GM12878 (cell line): Measurements from ENCODE around the gene SLC25A47. TPM values are rescaled to one million over a fixed set of nuclear protein-coding genes. Genes with fewer than 3 reads are reported as not detected.

ENCODE experiments used
- ATAC-seq: fragments of 200-7000 bp; cut with Tn5 transposase; 3 replicates; pipeline ENCODE4 v1.9.1; 2020; ENCODE audit warnings: mild to moderate bottlenecking, moderate library complexity
- BruUV-seq: library from RNA; stranded (reverse); fragments of 400-500 nt; replicated peaks from 2 replicates; lab custom pipeline; 2021; lab: Mats Ljungman, UMichigan
- CTCF ChIA-PET: fragments of 300-600 bp; sonication (Branson Sonifier 250); formaldehyde crosslinking; extraction: SDS; loops from one replicate; lab custom pipeline; 2021; ENCODE audit warnings: inconsistent platforms; lab: Yijun Ruan, JAX
- POLR2A ChIA-PET: fragments of 350-600 bp; formaldehyde crosslinking; extraction: SDS; loops from one replicate; lab custom pipeline; 2021; ENCODE audit warnings: inconsistent platforms; lab: Charles Lee
- RAD21 ChIA-PET: fragments of 300-600 bp; sonication (Branson Sonifier 250); formaldehyde crosslinking; loops from one replicate; lab custom pipeline; 2023; ENCODE audit warnings: antibody characterized with exemption; ENCODE audit not compliant: unreplicated experiment; lab: Charles Lee
- SMC1A ChIA-PET: fragments of 300-600 bp; sonication (Branson Sonifier 250); formaldehyde crosslinking; loops from one replicate; lab custom pipeline; 2023; ENCODE audit not compliant: unreplicated experiment, uncharacterized antibody; lab: Charles Lee
- DNase-seq: peaks from one replicate; pipeline ENCODE4 v3.0.0-alpha.2; 2011; ENCODE audit warnings: low read depth, low spot score
- FAIRE-seq: peaks from 3 replicates; lab custom pipeline; 2011; peaks lifted over from hg19 to GRCh38; lab: Jason Lieb, UNC
- H2AFZ ChIP-seq: 2 replicates; pipeline ENCODE4 v1.6.0; 2011; ENCODE audit warnings: low read depth, low read length, control low read depth; ENCODE audit not compliant: control insufficient read depth
- H3K27ac ChIP-seq: 2 replicates; pipeline ENCODE4 v1.5.1; 2011; ENCODE audit warnings: control low read depth; ENCODE audit not compliant: control insufficient read depth, insufficient read depth
- H3K27me3 ChIP-seq, 2 experiments: replicated peaks in 1 of 2; 2 replicates each; pipeline versions ENCODE4 v1.6.0 to v1.6.1; 2011; ENCODE audit warnings: low read length in 1 of 2; ENCODE audit not compliant: control insufficient read depth in 2 of 2, insufficient read depth in 2 of 2
- H3K36me3 ChIP-seq, 2 experiments: 2 replicates each; pipeline ENCODE4 v1.5.1; 2011; ENCODE audit warnings: low read length in 1 of 2; ENCODE audit not compliant: control insufficient read depth in 2 of 2, insufficient read depth in 2 of 2
- H3K4me1 ChIP-seq: 2 replicates; pipeline ENCODE4 v1.6.1; 2011; ENCODE audit warnings: mild to moderate bottlenecking, low read length, moderate library complexity, mixed read lengths; ENCODE audit not compliant: control insufficient read depth, insufficient read depth
- H3K4me2 ChIP-seq: 2 replicates; pipeline ENCODE4 v1.6.0; 2011; ENCODE audit warnings: control low read depth; ENCODE audit not compliant: control insufficient read depth, insufficient read depth
- H3K4me3 ChIP-seq: fragments of 200-600 bp; sonication (generic); 2 replicates; pipeline ENCODE4 v1.5.1; 2016
- H3K79me2 ChIP-seq: 2 replicates; pipeline ENCODE4 v1.6.0; 2011; ENCODE audit warnings: low read length; ENCODE audit not compliant: control insufficient read depth, insufficient read depth
- H3K9ac ChIP-seq: 2 replicates; pipeline ENCODE4 v1.8.0; 2011; ENCODE audit warnings: low read length, control low read depth, mixed read lengths; ENCODE audit not compliant: control insufficient read depth, insufficient read depth
- H3K9me3 ChIP-seq: replicated peaks from 3 replicates; pipeline ENCODE4 v1.5.1; 2011; ENCODE audit warnings: mild to moderate bottlenecking, low read length; ENCODE audit not compliant: control insufficient read depth, insufficient read depth
- H4K20me1 ChIP-seq: 2 replicates; pipeline ENCODE4 v1.6.0; 2011; ENCODE audit not compliant: control insufficient read depth, insufficient read depth
- IKZF1 ChIP-seq: fragments of 450-650 bp; conservative IDR thresholded peaks from 2 replicates; pipeline ENCODE4 v1.6.1; 2017; ENCODE audit warnings: antibody characterized with exemption, mild to moderate bottlenecking
- JUND ChIP-seq: IDR thresholded peaks from 2 replicates; pipeline ENCODE4 v1.6.1; 2012; ENCODE audit warnings: low read depth, mild to moderate bottlenecking, low read length, improper control_type of control experiment, moderate library complexity
- POLR2AphosphoS5 ChIP-seq: IDR thresholded peaks from 2 replicates; pipeline ENCODE4 v1.6.1; 2011; ENCODE audit warnings: mild to moderate bottlenecking, low read length, inconsistent platforms
- SIN3A ChIP-seq: IDR thresholded peaks from 2 replicates; pipeline ENCODE4 v1.6.1; 2012; ENCODE audit warnings: low read depth, low read length, improper control_type of control experiment
- SUZ12 ChIP-seq: fragments of 200-600 bp; sonication (generic); IDR thresholded peaks from one replicate; pipeline ENCODE4 v1.6.1; 2018; ENCODE audit warnings: antibody characterized with exemption, mild to moderate bottlenecking; ENCODE audit not compliant: unreplicated experiment
- WGBS: methylation state at CpG from one replicate; pipeline ENCODE4 v1.1.6; 2016; ENCODE audit warnings: low lambda C conversion rate; ENCODE audit not compliant: insufficient replicate concordance, insufficient coverage; ENCODE audit errors: missing lambda C conversion rate; 5-methylcytosine and 5-hydroxymethylcytosine counted together
- in situ Hi-C: fragments of 300-500 bp; cut with MboI; formaldehyde crosslinking; loops from 9 replicates; pipeline ENCODE4 v1.14.3; 2018; ENCODE audit warnings: mixed read lengths
- intact Hi-C: fragments of 100-400 bp; cut with micrococcal nuclease; formaldehyde crosslinking; loops from one replicate; pipeline ENCODE4 v1.14.2; 2022; ENCODE audit not compliant: unreplicated experiment
- polyA plus RNA-seq, 11 experiments: library from polyadenylated mRNA; depleted of rRNA in 4 of 11; unstranded in 6 of 11; stranded (reverse) in 5 of 11; fragments of >200 nt; fragmentation: Nextera tagmentation in 4 of 11; fragmentation: Illumina TruSeq in 1 of 11; extraction: Ambion mirVana in 4 of 11; extraction: Trizol in 1 of 11; gene quantifications; 1 replicate in 1 of 11; 2 replicates in 10 of 11; pipeline versions ENCODE4 v1.2.1 to v1.2.3, GENCODE V29; 2011 to 2016; ENCODE audit warnings: inconsistent platforms in 2 of 11, missing spikeins in 2 of 11, low read depth in 1 of 11
- total RNA-seq, 4 experiments: library from RNA; depleted of rRNA in 3 of 4; stranded (reverse); fragments of >200 nt in 3 of 4; fragmentation: Illumina TruSeq in 1 of 4; extraction: Trizol in 1 of 4; gene quantifications; 2 replicates each; pipeline versions ENCODE4 v1.2.1 to v1.2.3, GENCODE V29; 2013 to 2021
- TF ChIP-seq, protein P1 (sequence below): fragments of 450-650 bp; IDR thresholded peaks from 2 replicates; pipeline ENCODE4 v1.6.1; 2017; ENCODE audit warnings: borderline replicate concordance
- TF ChIP-seq, protein P2 (sequence below): fragments of 450-650 bp; formaldehyde crosslinking; IDR thresholded peaks from 2 replicates; pipeline ENCODE4 v1.5.0; 2022; ENCODE audit warnings: mild to moderate bottlenecking, missing genetic modification characterization

The SLC25A47 gene
- total and polyA plus RNA-seq, 10 of the 15 experiments (the other 5 are each of a cell fraction or from before 2014, with no cell fraction given): 0.14 TPM; not detected in 9

DNA sequence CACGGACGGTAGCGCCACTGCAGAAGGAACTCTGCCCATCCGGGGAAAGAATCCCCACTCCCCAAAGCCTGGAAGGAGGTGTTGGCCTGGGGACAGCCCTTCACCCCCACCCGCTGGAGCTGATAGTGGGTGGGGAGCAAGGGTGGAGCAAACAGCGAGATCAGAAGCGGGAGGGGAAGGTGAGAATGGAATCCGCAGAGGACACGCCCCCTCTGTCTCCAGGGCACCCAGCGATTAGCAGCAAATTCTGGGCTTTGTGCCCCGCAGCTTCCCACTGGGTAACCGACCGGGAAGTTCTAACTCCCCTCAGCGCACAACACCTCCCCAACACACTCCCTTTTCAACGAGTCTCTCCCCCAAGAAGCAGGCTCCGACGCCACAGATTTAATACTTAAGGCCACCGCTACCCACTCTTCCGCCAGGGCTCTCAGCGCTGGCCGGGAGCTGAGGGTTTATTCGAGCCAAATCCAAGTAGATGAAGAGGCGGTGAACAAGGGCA is 18.3 kb upstream of the SLC25A47 start (continued):
- TF ChIP-seq IKZF1 (0 out of 2 replicates have a peak, but pooled peaks have one; percentile 31), JUND (no peak), POLR2AphosphoS5 (no peak)
- TF ChIP-seq, protein P1, sequence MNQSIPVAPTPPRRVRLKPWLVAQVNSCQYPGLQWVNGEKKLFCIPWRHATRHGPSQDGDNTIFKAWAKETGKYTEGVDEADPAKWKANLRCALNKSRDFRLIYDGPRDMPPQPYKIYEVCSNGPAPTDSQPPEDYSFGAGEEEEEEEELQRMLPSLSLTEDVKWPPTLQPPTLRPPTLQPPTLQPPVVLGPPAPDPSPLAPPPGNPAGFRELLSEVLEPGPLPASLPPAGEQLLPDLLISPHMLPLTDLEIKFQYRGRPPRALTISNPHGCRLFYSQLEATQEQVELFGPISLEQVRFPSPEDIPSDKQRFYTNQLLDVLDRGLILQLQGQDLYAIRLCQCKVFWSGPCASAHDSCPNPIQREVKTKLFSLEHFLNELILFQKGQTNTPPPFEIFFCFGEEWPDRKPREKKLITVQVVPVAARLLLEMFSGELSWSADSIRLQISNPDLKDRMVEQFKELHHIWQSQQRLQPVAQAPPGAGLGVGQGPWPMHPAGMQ: no peak

DNA sequence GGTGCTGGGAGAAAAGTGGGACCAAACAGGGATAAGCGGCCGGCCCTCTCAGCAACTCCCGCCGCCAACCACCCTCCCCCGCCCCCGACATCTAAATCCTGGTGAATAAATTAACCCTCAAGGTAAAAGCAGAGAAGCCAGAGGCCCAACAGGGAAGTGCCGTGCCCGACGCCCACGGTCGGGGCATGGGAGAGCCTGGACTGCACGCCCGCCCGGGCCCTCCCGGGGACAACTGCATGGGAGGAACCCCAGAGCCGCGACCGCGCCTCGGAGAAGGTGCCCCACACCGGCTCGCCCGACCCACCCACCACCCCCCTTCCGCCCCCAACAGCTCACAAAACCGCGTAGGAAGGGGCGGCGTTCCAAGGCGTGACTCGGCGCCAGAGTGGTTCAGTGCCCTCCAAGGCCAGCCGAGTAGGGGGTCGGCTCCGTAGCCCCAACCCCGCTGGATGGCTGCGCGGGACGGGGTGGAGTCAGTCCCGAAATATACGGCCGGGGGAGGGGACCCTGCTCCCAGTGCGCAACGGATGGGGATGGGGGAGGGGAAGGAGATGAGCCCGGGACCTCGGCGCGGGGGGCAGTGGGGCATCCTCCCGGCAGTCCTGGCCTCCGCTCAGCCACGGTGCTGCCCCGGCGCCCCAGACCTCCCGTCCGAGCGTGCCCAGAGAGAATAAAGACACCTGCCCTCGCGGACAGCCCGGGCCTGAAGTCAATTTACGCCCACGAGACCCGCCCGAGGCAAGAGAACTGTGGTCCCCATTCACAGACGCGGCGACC is 17.6 kb upstream of the SLC25A47 start:
- Histone ChIP-seq H3K36me3 (no peaks in the 10 kb centered on the region), H3K4me2 (peak overlapping the region; percentile 97), H3K9me3 (no peaks in the 10 kb centered on the region), H3K4me3 (peak overlapping the region; percentile 85), H3K27ac (no peak overlapping the region), H3K4me1 (no peaks in the 10 kb centered on the region), H3K9ac (peak overlapping the region; percentile 27; the same call in 1 of the 2 replicates), H3K79me2 (no peaks in the 10 kb centered on the region), H2AFZ (peak overlapping the region; percentile 81), H4K20me1 (no peaks in the 10 kb centered on the region), H3K27me3 (peaks cover 0 to 5% of the 10 kb centered on the region in 2 experiments; a peak in 1 of 4 replicates)
- ChIA-PET POLR2A (no interaction called here), CTCF (interaction anchor here (0.7 to 1.2 kb wide), 3 partner anchors 12 to 239 kb away, joined by 3 to 5 read pairs (median 3); no protein-coding TSS in a partner anchor), RAD21 (interaction anchor here (1.3 to 4.1 kb wide), 2 partner anchors 70 to 72 kb away, joined by 7 to 25 read pairs; a partner anchor contains a TSS), SMC1A (interaction anchor here (0.9 to 3.4 kb wide), 2 partner anchors 27 to 72 kb away, joined by 3 to 18 read pairs; partner anchors contain the start of gene WDR25)
- no TSS peak for BruUV-seq
- intact Hi-C loops: loop anchor here (1.0 kb wide), 1 partner anchor 71 kb away; the partner anchor contains the start of gene WDR25
- in situ Hi-C loops: no loop called here
- FAIRE-seq (no peak), DNase-seq (no peak), ATAC-seq (peak; percentile 6; the same call in 2 of the 3 replicates)
- TF ChIP-seq, protein P2, sequence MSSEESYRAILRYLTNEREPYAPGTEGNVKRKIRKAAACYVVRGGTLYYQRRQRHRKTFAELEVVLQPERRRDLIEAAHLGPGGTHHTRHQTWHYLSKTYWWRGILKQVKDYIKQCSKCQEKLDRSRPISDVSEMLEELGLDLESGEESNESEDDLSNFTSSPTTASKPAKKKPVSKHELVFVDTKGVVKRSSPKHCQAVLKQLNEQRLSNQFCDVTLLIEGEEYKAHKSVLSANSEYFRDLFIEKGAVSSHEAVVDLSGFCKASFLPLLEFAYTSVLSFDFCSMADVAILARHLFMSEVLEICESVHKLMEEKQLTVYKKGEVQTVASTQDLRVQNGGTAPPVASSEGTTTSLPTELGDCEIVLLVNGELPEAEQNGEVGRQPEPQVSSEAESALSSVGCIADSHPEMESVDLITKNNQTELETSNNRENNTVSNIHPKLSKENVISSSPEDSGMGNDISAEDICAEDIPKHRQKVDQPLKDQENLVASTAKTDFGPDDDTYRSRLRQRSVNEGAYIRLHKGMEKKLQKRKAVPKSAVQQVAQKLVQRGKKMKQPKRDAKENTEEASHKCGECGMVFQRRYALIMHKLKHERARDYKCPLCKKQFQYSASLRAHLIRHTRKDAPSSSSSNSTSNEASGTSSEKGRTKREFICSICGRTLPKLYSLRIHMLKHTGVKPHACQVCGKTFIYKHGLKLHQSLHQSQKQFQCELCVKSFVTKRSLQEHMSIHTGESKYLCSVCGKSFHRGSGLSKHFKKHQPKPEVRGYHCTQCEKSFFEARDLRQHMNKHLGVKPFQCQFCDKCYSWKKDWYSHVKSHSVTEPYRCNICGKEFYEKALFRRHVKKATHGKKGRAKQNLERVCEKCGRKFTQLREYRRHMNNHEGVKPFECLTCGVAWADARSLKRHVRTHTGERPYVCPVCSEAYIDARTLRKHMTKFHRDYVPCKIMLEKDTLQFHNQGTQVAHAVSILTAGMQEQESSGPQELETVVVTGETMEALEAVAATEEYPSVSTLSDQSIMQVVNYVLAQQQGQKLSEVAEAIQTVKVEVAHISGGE (CRISPR knock-in tag): no peak
- peak; percentile 20 for TF ChIP-seq SUZ12
- peak; percentile 19; the same call in 1 of the 2 replicates for TF ChIP-seq SIN3A
- 3% methylated on average over 57 of the region's 65 CpGs for WGBS
